HG02840 (cell line): ENCODE data around the gene LBHD1.
"Not testable (repeated sequence)": the region's sequence is repeated elsewhere in the genome, so short reads cannot be mapped to it uniquely, and the experiment has no call there.

Source experiments
- ATAC-seq: cut with Tn5 transposase; IDR thresholded peaks from one replicate; pipeline ENCODE4 v1.9.1; 2021; ENCODE audit warnings: mild to moderate bottlenecking, moderate library complexity, moderate number of reproducible peaks; ENCODE audit not compliant: unreplicated experiment, low FRiP score

The LBHD1 gene

GRCh38 chr11:62671608-62672389 lies at the start of gene LBHD1, which contains the start of gene UQCC3:
Gene LBHD1, minus strand, starts transcription at chr11:62672267. Its CDS starts 2,236 bp downstream, at chr11:62670031.
Gene UQCC3, plus strand, starts transcription at chr11:62671673. Its CDS starts 73 bp downstream, at chr11:62671746.
- ATAC-seq = peak; percentile 59

GRCh38 chr11:62719302-62719978 lies 47.4 kb upstream of the LBHD1 start:
- ATAC-seq = no peak

- ATAC-seq = no peak
Measured at GRCh38 chr11:62716816-62717215, 44.7 kb upstream of the LBHD1 start.

GRCh38 chr11:62716206-62716605 lies 44.1 kb upstream of the LBHD1 start:
- ATAC-seq = no peak

- no peak for ATAC-seq
Measured at GRCh38 chr11:62715150-62716130, 43.4 kb upstream of the LBHD1 start.

GRCh38 chr11:62713343-62713742 lies 41.3 kb upstream of the LBHD1 start:
- no peak for ATAC-seq

GRCh38 chr11:62712861-62713260 lies 40.8 kb upstream of the LBHD1 start:
- ATAC-seq = no peak

GRCh38 chr11:62712276-62712812 lies 40.3 kb upstream of the LBHD1 start:
- no peak for ATAC-seq

- ATAC-seq = no peak
Measured at GRCh38 chr11:62710001-62710345, 37.9 kb upstream of the LBHD1 start.

- ATAC-seq = peak; percentile 56
Measured at GRCh38 chr11:62709247-62710000, 37.4 kb upstream of the LBHD1 start.

- ATAC-seq = no peak
Measured at GRCh38 chr11:62708793-62709192, 36.7 kb upstream of the LBHD1 start.

GRCh38 chr11:62708392-62708791 lies 36.3 kb upstream of the LBHD1 start:
- no peak for ATAC-seq

GRCh38 chr11:62707277-62707861 lies 35.3 kb upstream of the LBHD1 start, which contains the start of the genes BSCL2 and GNG3:
Gene BSCL2, minus strand, starts transcription at chr11:62707424. Its CDS starts 229 bp downstream, at chr11:62707195.
Gene GNG3, plus strand, starts transcription at chr11:62707676. Its CDS starts 620 bp downstream, at chr11:62708296.
- ATAC-seq = no peak

GRCh38 chr11:62706850-62707247 lies 34.8 kb upstream of the LBHD1 start:
- no peak for ATAC-seq

- no peak for ATAC-seq
Measured at GRCh38 chr11:62705880-62706849, 34.1 kb upstream of the LBHD1 start.

GRCh38 chr11:62705413-62705812 lies 33.3 kb upstream of the LBHD1 start:
- ATAC-seq = no peak

GRCh38 chr11:62703921-62704320 lies 31.9 kb upstream of the LBHD1 start:
- ATAC-seq = not testable (repeated sequence)

- ATAC-seq = no peak
Measured at GRCh38 chr11:62702246-62702645, 30.2 kb upstream of the LBHD1 start.
